GM10248 (cell line): ENCODE measurements around the gene FCER2.

Source experiments
- CTCF ChIA-PET: fragments of 300-600 bp; sonication (Branson Sonifier 250); formaldehyde crosslinking; extraction: SDS; loops from one replicate; lab custom pipeline; 2021; ENCODE audit warnings: antibody characterized with exemption; lab: Yijun Ruan, JAX
- POLR2A ChIA-PET: fragments of 350-650 bp; sonication (Branson Sonifier 250); formaldehyde crosslinking; extraction: SDS; loops from one replicate; lab custom pipeline; 2020; ENCODE audit warnings: antibody characterized with exemption; lab: Yijun Ruan, JAX
- DNase-seq: peaks from one replicate; pipeline ENCODE4 v3.0.0; 2012; ENCODE audit errors: extremely low spot score
- TF ChIP-seq, protein P1 (sequence below): IDR thresholded peaks from 2 replicates; pipeline ENCODE4 v1.5.1; 2012; ENCODE audit warnings: mild to moderate bottlenecking, low read depth; ENCODE audit errors: extremely low read depth, missing control alignments, control extremely low read depth

FCER2 gene

GRCh38 chr19:7716762-7717161, 14.8 kb upstream of the FCER2 start:
- TF ChIP-seq, protein P1, sequence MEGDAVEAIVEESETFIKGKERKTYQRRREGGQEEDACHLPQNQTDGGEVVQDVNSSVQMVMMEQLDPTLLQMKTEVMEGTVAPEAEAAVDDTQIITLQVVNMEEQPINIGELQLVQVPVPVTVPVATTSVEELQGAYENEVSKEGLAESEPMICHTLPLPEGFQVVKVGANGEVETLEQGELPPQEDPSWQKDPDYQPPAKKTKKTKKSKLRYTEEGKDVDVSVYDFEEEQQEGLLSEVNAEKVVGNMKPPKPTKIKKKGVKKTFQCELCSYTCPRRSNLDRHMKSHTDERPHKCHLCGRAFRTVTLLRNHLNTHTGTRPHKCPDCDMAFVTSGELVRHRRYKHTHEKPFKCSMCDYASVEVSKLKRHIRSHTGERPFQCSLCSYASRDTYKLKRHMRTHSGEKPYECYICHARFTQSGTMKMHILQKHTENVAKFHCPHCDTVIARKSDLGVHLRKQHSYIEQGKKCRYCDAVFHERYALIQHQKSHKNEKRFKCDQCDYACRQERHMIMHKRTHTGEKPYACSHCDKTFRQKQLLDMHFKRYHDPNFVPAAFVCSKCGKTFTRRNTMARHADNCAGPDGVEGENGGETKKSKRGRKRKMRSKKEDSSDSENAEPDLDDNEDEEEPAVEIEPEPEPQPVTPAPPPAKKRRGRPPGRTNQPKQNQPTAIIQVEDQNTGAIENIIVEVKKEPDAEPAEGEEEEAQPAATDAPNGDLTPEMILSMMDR, result no peak
- ChIA-PET POLR2A (no interaction called here), CTCF (interaction anchor here (0.7 to 1.0 kb wide), 2 partner anchors 8 to 11 kb away, joined by 3 read pairs; no protein-coding TSS in a partner anchor)
- DNase-seq, result no peak

GRCh38 chr19:7715671-7716070, 13.7 kb upstream of the FCER2 start:
- ChIA-PET POLR2A (no interaction called here), CTCF (no interaction called here)
- TF ChIP-seq, protein P1, result no peak
- DNase-seq, result no peak

DNA sequence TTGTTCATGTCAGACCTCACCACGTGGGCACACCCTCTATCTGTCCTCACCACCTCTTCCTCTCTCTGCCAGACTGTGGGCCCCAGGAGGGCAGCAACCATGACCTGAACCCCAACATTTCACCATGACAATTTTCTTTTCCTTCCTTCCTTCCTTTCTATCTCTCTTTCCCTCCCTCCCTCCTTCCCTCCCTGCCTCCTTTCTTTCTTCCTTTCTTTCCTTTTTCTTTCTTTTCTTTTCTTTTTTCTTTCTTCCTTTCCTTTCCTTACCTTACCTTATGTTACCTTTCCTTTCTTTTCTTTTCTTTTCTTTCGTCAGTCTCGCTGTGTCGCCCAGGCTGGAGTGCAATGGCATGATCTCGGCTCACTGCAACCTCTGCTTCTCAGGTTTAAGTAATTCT, 8.7 kb upstream of the FCER2 start:
- TF ChIP-seq, protein P1, result no peak
- CTCF ChIA-PET, result no interaction called here
- POLR2A ChIA-PET, result no interaction called here
- DNase-seq, result no peak

DNA sequence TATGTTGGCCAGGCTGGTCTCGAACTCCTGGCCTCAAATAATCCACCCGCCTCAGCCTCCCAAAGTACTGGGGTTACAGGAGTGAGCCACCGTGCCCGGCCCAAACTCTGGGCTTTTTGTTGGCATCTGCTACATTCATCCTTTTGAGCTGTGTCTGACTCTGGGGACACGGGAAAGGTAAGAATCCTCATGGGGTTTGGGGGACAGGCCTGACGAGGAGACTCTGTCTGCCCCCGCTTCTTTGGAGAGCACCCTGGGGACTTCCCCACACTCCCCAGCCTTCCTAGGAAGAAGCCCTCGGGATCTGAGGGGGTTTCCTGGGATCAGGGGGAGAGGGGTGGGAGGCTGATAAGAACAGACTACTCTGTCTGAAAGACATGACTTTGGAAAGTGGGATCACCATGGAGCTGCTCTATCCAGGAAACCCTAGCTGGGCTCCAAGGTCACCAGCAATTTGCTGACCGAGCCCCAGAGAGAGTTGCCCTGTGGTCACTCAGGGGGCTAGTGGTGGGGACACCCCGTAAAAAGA, 8.1 kb upstream of the FCER2 start:
- no peak for DNase-seq
- ChIA-PET POLR2A (no interaction called here), CTCF (no interaction called here)
- TF ChIP-seq, protein P1, result no peak

GRCh38 chr19:7706955-7707456, 5.1 kb upstream of the FCER2 start:
- ChIA-PET POLR2A (no interaction called here), CTCF (interaction anchor here (1.0 to 1.7 kb wide), 2 partner anchors 11 to 17 kb away, joined by 3 to 7 read pairs; no protein-coding TSS in a partner anchor)
- TF ChIP-seq, protein P1, result no peak
- no peak for DNase-seq

- CTCF ChIA-PET, result interaction anchor here (1.0 to 1.7 kb wide), 3 partner anchors 10 to 49 kb away, joined by 3 to 7 read pairs (median 3); no protein-coding TSS in a partner anchor
- DNase-seq, result no peak
- POLR2A ChIA-PET, result no interaction called here
Observed at GRCh38 chr19:7706188-7706954, 4.4 kb upstream of the FCER2 start.

More at GRCh38 chr19:7706188-7706954, 4.4 kb upstream of the FCER2 start:
- TF ChIP-seq, protein P1, result no peak
